GM18951 (cell line): ENCODE data around the gene USP15.

Source experiments
- POLR2A ChIP-seq: IDR thresholded peaks from 4 replicates; pipeline ENCODE4 v1.6.1; 2011; ENCODE audit warnings: mild to moderate bottlenecking; ENCODE audit not compliant: insufficient read length, insufficient read depth; ENCODE audit errors: extremely low read depth
- in situ Hi-C: fragments of 300-500 bp; cut with MboI; formaldehyde crosslinking; loops from one replicate; pipeline ENCODE4 v1.12.0; 2022; ENCODE audit warnings: low sequenced_read_pairs, mixed read lengths, inconsistent platforms; ENCODE audit not compliant: unreplicated experiment

USP15 gene

GRCh38 chr12:62282057-62282774 lies 22.0 kb downstream of the USP15 start:
- in situ Hi-C loops: no loop called here

GRCh38 chr12:62284749-62285148 lies 24.5 kb downstream of the USP15 start:
- in situ Hi-C loops: no loop called here

More at GRCh38 chr12:62282057-62282774, 22.0 kb downstream of the USP15 start:
- TF ChIP-seq POLR2A: no peak

GRCh38 chr12:62285284-62285683 lies 25.1 kb downstream of the USP15 start:
- in situ Hi-C loops: no loop called here
- no peak for TF ChIP-seq POLR2A

More at GRCh38 chr12:62284749-62285148, 24.5 kb downstream of the USP15 start:
- no peak for TF ChIP-seq POLR2A

- TF ChIP-seq POLR2A: no peak
Measured at GRCh38 chr12:62288328-62288727, 28.1 kb downstream of the USP15 start.

GRCh38 chr12:62290846-62291245 lies 30.6 kb downstream of the USP15 start:
- TF ChIP-seq POLR2A: no peak

More at GRCh38 chr12:62288328-62288727, 28.1 kb downstream of the USP15 start:
- in situ Hi-C loops: no loop called here

GRCh38 chr12:62291864-62292760 lies 31.9 kb downstream of the USP15 start:
- no peak for TF ChIP-seq POLR2A
- in situ Hi-C loops: no loop called here

More at GRCh38 chr12:62290846-62291245, 30.6 kb downstream of the USP15 start:
- in situ Hi-C loops: no loop called here

GRCh38 chr12:62292761-62293344 lies 32.6 kb downstream of the USP15 start:
- in situ Hi-C loops: no loop called here
- TF ChIP-seq POLR2A: no peak

GRCh38 chr12:62294378-62294777 lies 34.2 kb downstream of the USP15 start:
- TF ChIP-seq POLR2A: no peak

GRCh38 chr12:62296001-62296400 lies 35.8 kb downstream of the USP15 start:
- in situ Hi-C loops: no loop called here
- no peak for TF ChIP-seq POLR2A

More at GRCh38 chr12:62294378-62294777, 34.2 kb downstream of the USP15 start:
- in situ Hi-C loops: no loop called here

- TF ChIP-seq POLR2A: no peak
Measured at GRCh38 chr12:62297321-62297720, 37.1 kb downstream of the USP15 start.

GRCh38 chr12:62299617-62300016 lies 39.4 kb downstream of the USP15 start:
- in situ Hi-C loops: no loop called here
- no peak for TF ChIP-seq POLR2A

More at GRCh38 chr12:62297321-62297720, 37.1 kb downstream of the USP15 start:
- in situ Hi-C loops: no loop called here

GRCh38 chr12:62301080-62301798 lies 41.0 kb downstream of the USP15 start:
- TF ChIP-seq POLR2A: no peak
- in situ Hi-C loops: no loop called here

GRCh38 chr12:62301799-62302133 lies 41.6 kb downstream of the USP15 start:
- in situ Hi-C loops: no loop called here
- TF ChIP-seq POLR2A: no peak
